B cell (primary cell): Measurements from ENCODE around the gene STAU1. TPM values are rescaled to one million over a fixed set of nuclear protein-coding genes. Genes with fewer than 3 reads are reported as not detected.

ENCODE experiments used
- ATAC-seq: fragments of 200-7000 bp; cut with Tn5 transposase; one replicate; pipeline ENCODE4 v1.10.0; 2021; ENCODE audit warnings: low read depth, mild to moderate bottlenecking, moderate number of reproducible peaks, moderate library complexity
- CTCF ChIA-PET: fragments of 350-600 bp; sonication (Branson Sonifier 250); formaldehyde crosslinking; loops from one replicate; lab custom pipeline; 2021; ENCODE audit warnings: antibody characterized with exemption, inconsistent platforms; lab: Charles Lee
- POLR2A ChIA-PET: fragments of 350-600 bp; sonication (Branson Sonifier 250); formaldehyde crosslinking; loops from one replicate; lab custom pipeline; 2021; ENCODE audit warnings: antibody characterized with exemption; lab: Charles Lee
- DNase-seq: peaks from one replicate; pipeline ENCODE4 v3.0.0; 2013
- H2AFZ ChIP-seq: 2 replicates; pipeline ENCODE4 v1.6.1; 2012; ENCODE audit warnings: mild to moderate bottlenecking, low read depth, low read length; ENCODE audit not compliant: insufficient read depth, poor library complexity, severe bottlenecking
- H3K27ac ChIP-seq, 2 donors: 1 replicate in 1 of 2; 2 replicates in 1 of 2; pipeline ENCODE4 v1.5.1; 2012 to 2013; ENCODE audit warnings: low read length in 2 of 2, mild to moderate bottlenecking in 2 of 2, moderate library complexity in 1 of 2
- H3K27me3 ChIP-seq, 4 experiments: fragments of 200-600 bp in 1 of 4; sonication (generic) in 1 of 4; replicated peaks in 1 of 4; 1 replicate in 2 of 4; 2 replicates in 2 of 4; pipeline versions ENCODE4 v1.6.1 to v1.7.0; 2013 to 2016; ENCODE audit warnings: low read length in 3 of 4, mild to moderate bottlenecking in 2 of 4, mixed read lengths in 1 of 4, moderate library complexity in 1 of 4; ENCODE audit not compliant: insufficient read depth in 4 of 4, control insufficient read depth in 3 of 4; ENCODE audit errors: control extremely low read depth in 1 of 4
- H3K36me3 ChIP-seq, 2 experiments: replicated peaks in 1 of 2; 1 replicate in 1 of 2; 2 replicates in 1 of 2; pipeline versions ENCODE4 v1.6.1 to v1.7.1; 2013; ENCODE audit warnings: low read length in 1 of 2; ENCODE audit not compliant: insufficient read depth in 2 of 2, control insufficient read depth in 1 of 2; ENCODE audit errors: control extremely low read depth in 1 of 2, extremely low read depth in 1 of 2
- H3K4me1 ChIP-seq, 2 donors: fragments of 200-600 bp in 1 of 2; sonication (generic) in 1 of 2; 1 replicate in 1 of 2; 2 replicates in 1 of 2; pipeline versions ENCODE4 v1.5.1 to v1.6.1; 2013 to 2017; ENCODE audit warnings: low read length in 2 of 2; ENCODE audit not compliant: control insufficient read depth in 2 of 2, insufficient read depth in 2 of 2
- H3K4me2 ChIP-seq: replicated peaks from 2 replicates; pipeline ENCODE3; 2012; ENCODE audit warnings: mild to moderate bottlenecking, low read depth, low read length; ENCODE audit not compliant: poor library complexity, severe bottlenecking
- H3K4me3 ChIP-seq, 5 experiments: fragments of 200-600 bp in 1 of 5; sonication (generic) in 1 of 5; 1 replicate in 3 of 5; 2 replicates in 2 of 5; pipeline versions ENCODE4 v1.5.1 to v1.7.0; 2011 to 2016; ENCODE audit warnings: low read length in 4 of 5, mild to moderate bottlenecking in 4 of 5, low read depth in 2 of 5, control low read depth in 1 of 5, moderate library complexity in 1 of 5; ENCODE audit not compliant: insufficient read depth in 1 of 5; ENCODE audit errors: control extremely low read depth in 1 of 5, extremely low read depth in 1 of 5
- H3K79me2 ChIP-seq: fragments of 200-600 bp; sonication (generic); one replicate; pipeline ENCODE4 v1.6.0; 2016; ENCODE audit warnings: low read length; ENCODE audit not compliant: control insufficient read depth, insufficient read depth
- H3K9ac ChIP-seq: fragments of 200-600 bp; sonication (generic); 2 replicates; pipeline ENCODE4 v1.6.1; 2017; ENCODE audit warnings: mild to moderate bottlenecking, low read length, moderate library complexity
- H3K9me3 ChIP-seq, 3 donors: one replicate each; pipeline versions ENCODE4 v1.6.1 to v1.7.1; 2013; ENCODE audit warnings: low read length in 2 of 3; ENCODE audit not compliant: control insufficient read depth in 2 of 3, insufficient read depth in 1 of 3; ENCODE audit errors: control extremely low read depth in 1 of 3
- H4K20me1 ChIP-seq: 2 replicates; pipeline ENCODE4 v1.6.0; 2012; ENCODE audit warnings: mild to moderate bottlenecking, low read length; ENCODE audit not compliant: insufficient read depth, control insufficient read depth, poor library complexity, severe bottlenecking
- H3K27ac Mint-ChIP-seq: one replicate; pipeline ENCODE4 v1.8.0; 2021; ENCODE audit warnings: mixed read lengths
- H3K27me3 Mint-ChIP-seq: one replicate; pipeline ENCODE4 v1.8.0; 2021; ENCODE audit warnings: mixed read lengths
- H3K4me1 Mint-ChIP-seq: one replicate; pipeline ENCODE4 v1.8.0; 2021; ENCODE audit warnings: mixed read lengths
- H3K4me3 Mint-ChIP-seq: one replicate; pipeline ENCODE4 v1.8.0; 2021; ENCODE audit warnings: mixed read lengths
- H3K9me3 Mint-ChIP-seq: one replicate; pipeline ENCODE4 v1.8.0; 2022; ENCODE audit warnings: mixed read lengths; ENCODE audit not compliant: insufficient read depth
- EZH2 ChIP-seq: IDR thresholded peaks from 2 replicates; pipeline ENCODE4 v1.6.1; 2012; ENCODE audit warnings: borderline replicate concordance, low read depth, mild to moderate bottlenecking, moderate library complexity, low read length; ENCODE audit not compliant: insufficient read depth, poor library complexity, severe bottlenecking
- WGBS: methylation state at CpG from one replicate; pipeline ENCODE4 v1.1.5; 2013; ENCODE audit warnings: missing lambda C conversion rate; ENCODE audit not compliant: insufficient coverage; 5-methylcytosine and 5-hydroxymethylcytosine counted together
- intact Hi-C: fragments of 100-400 bp; cut with micrococcal nuclease; formaldehyde crosslinking; loops from one replicate; pipeline ENCODE4 v1.10.0; 2022
- polyA plus RNA-seq: library from polyadenylated mRNA; depleted of rRNA; stranded (reverse); fragments of >200 nt; gene quantifications from 2 replicates; pipeline ENCODE4 v1.2.3, GENCODE V29; 2012
- total RNA-seq, 2 donors: library from RNA; stranded (reverse); fragments of 120-200 nt in 1 of 2; gene quantifications; 1 replicate in 1 of 2; 2 replicates in 1 of 2; pipeline versions ENCODE4 v1.2.3 to v1.2.4, GENCODE V29; 2013 to 2022
- TF ChIP-seq, protein P1 (sequence below): fragments of 200-600 bp; IDR thresholded peaks from one replicate; pipeline ENCODE4 v1.8.0; 2022; ENCODE audit warnings: antibody characterized with exemption, mild to moderate bottlenecking

STAU1 gene
- total and polyA plus RNA-seq, 2 donors (not counting 1 experiment from before 2014, with no cell fraction given), result 15.4 to 42.9 TPM

DNA sequence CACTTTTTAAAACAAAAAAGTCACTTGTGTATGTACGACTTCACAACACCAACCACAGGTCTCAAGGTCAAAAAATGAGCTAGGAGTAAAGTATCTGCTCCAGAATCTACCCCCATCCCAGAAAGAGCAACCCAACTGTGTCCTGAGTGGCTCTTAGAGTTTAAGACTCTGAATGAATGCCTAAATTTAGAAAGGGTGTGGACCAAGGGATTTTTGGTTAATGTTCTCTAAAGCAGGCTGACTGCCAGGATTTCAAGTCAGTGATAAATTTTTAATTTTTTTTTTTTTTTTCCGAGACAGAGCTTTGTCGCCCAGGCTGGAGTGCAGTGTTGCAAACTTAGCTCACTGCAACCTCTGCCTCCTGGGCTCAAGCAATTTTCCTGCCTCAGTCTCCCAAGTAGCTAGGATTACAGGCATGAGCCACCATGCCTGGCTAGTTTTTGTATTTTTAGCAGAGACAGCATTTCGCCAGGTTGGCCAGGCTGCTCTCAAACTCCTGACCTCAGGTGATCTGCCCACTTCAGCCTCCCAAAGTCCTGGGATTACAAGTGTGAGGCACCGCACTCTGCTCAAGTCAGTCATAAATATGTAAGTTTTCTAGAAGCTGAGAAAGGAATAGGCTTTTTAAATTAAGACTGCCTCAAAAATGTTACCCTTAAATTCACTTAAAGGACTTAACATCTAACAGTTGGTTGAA, 20.2 kb downstream of the STAU1 start:
- no peaks in the 10 kb centered on the region for H3K9me3 Mint-ChIP-seq
- H3K36me3 ChIP-seq, result peaks cover 0 to 24% of the 10 kb centered on the region in 2 experiments
- H3K27ac Mint-ChIP-seq, result peak overlapping the region; percentile 66
- no peak overlapping the region for H3K4me2 ChIP-seq
- ChIA-PET CTCF (interaction anchor here (0.6 to 1.5 kb wide), 2 partner anchors 36 to 39 kb away, joined by 4 to 8 read pairs; no protein-coding TSS in a partner anchor), POLR2A (no interaction called here)
- H3K79me2 ChIP-seq, result peaks cover 94% of the 10 kb centered on the region
- peaks cover 15 to 33% of the 10 kb centered on the region in 2 donors for H3K4me1 ChIP-seq
- no peak overlapping the region for H3K4me3 ChIP-seq
- no peaks in the 10 kb centered on the region for H3K27me3 ChIP-seq
- no peaks in the 10 kb centered on the region for H3K27me3 Mint-ChIP-seq
- no peak for DNase-seq
- H2AFZ ChIP-seq, result no peak overlapping the region
- TF ChIP-seq, protein P1, sequence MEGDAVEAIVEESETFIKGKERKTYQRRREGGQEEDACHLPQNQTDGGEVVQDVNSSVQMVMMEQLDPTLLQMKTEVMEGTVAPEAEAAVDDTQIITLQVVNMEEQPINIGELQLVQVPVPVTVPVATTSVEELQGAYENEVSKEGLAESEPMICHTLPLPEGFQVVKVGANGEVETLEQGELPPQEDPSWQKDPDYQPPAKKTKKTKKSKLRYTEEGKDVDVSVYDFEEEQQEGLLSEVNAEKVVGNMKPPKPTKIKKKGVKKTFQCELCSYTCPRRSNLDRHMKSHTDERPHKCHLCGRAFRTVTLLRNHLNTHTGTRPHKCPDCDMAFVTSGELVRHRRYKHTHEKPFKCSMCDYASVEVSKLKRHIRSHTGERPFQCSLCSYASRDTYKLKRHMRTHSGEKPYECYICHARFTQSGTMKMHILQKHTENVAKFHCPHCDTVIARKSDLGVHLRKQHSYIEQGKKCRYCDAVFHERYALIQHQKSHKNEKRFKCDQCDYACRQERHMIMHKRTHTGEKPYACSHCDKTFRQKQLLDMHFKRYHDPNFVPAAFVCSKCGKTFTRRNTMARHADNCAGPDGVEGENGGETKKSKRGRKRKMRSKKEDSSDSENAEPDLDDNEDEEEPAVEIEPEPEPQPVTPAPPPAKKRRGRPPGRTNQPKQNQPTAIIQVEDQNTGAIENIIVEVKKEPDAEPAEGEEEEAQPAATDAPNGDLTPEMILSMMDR, result no peak
- 92% methylated on average over 2 of the region's 5 CpGs for WGBS
- peaks cover 35% of the 10 kb centered on the region for H4K20me1 ChIP-seq
- ATAC-seq, result no peak
- intact Hi-C loops, result no loop called here
- H3K27ac ChIP-seq, result peak overlapping the region in 1 of 2 donors; percentile 26
- H3K4me1 Mint-ChIP-seq, result peaks cover 40% of the 10 kb centered on the region
- no peak overlapping the region for H3K9ac ChIP-seq
- no peaks in the 10 kb centered on the region for H3K9me3 ChIP-seq
- H3K4me3 Mint-ChIP-seq, result no peak overlapping the region

DNA sequence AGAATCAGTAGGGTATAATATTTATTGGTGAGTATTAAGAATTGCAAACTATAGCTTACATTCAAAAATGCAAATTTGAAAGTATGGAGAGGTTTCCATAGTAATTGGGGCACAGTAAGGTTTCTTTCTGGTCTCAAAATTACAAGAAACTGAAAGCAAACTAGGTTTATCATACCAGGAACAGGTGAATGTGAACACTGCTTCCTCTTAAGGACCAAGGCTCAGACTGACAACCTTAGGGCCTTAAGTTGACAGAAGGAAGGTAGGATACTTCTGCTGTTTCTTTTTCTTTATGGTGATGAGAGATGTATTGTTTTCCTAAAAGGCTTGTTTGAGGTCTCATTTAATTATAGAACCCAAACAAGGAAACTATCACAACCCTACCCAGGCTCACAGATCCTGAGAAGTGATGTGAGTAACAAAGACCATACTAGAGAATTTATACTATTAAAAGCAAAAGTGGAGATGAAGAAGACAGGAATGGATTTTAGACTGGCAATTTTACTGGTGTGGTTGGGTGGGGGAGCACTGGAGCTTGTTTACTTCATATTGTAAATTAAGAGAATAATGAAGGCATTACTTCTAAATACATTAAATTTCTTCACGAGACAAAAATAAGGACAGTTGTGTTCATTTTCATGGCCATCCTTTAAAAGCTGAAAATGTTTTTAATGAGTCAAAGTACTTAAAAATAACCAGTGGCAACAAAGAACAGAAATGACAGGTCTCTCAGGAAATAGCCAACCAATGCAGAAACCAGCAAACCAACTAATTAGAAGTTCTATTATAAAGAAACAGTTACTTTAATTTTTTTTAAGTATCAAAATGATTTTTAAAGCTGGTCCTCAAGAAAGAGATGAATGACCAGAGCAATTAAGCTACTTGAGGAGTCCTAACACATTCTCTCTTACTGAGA, 21.3 kb downstream of the STAU1 start:
- no CpG with 5 or more reads among the region's 1 CpG for WGBS
- no peaks in the 10 kb centered on the region for H3K27me3 ChIP-seq
- peaks cover 27% of the 10 kb centered on the region for H4K20me1 ChIP-seq
- peak; percentile 45 for DNase-seq
- H3K27ac ChIP-seq, result peak overlapping the region; percentile 13 to 26
- Mint-ChIP-seq H3K27ac (peak overlapping the region; percentile 66), H3K4me1 (peaks cover 41% of the 10 kb centered on the region), H3K9me3 (no peaks in the 10 kb centered on the region), H3K4me3 (no peak overlapping the region), H3K27me3 (no peaks in the 10 kb centered on the region)
- POLR2A ChIA-PET, result no interaction called here
- no peak for ATAC-seq
- H3K9me3 ChIP-seq, result no peaks in the 10 kb centered on the region
- H3K9ac ChIP-seq, result no peak overlapping the region
- no peak overlapping the region for H3K4me3 ChIP-seq
- peaks cover 0 to 22% of the 10 kb centered on the region in 2 experiments for H3K36me3 ChIP-seq
- CTCF ChIA-PET, result interaction anchor here (0.6 to 1.5 kb wide), 3 partner anchors 34 to 61 kb away, joined by 3 to 8 read pairs (median 4); no protein-coding TSS in a partner anchor
- TF ChIP-seq, protein P1, result no peak
- no peak for TF ChIP-seq EZH2
- intact Hi-C loops, result no loop called here
- peaks cover 15 to 33% of the 10 kb centered on the region in 2 donors for H3K4me1 ChIP-seq
- peak overlapping the region; percentile 10 for H3K4me2 ChIP-seq
- no peak overlapping the region for H2AFZ ChIP-seq
- peaks cover 92% of the 10 kb centered on the region for H3K79me2 ChIP-seq
